ENCODE data around the gene HHAT. TPM values are rescaled to one million over a fixed set of nuclear protein-coding genes. Genes with fewer than 3 reads are reported as not detected.

The HHAT gene
- polyA plus RNA-seq, 1 donor from 2014 or later, result 5.3 TPM

- Histone ChIP-seq H2AFZ (ENCODE audit: low read depth, low read length) (no peak overlapping the region), H3K79me2 (replicated peaks; ENCODE audit: insufficient read depth, low read length) (no peaks in the 10 kb centered on the region), H3K27ac (ENCODE audit: low read length) (no peak overlapping the region), H3K36me3 (ENCODE audit: insufficient read depth, low read length) (no peaks in the 10 kb centered on the region), H3K4me2 (ENCODE audit: low read length) (no peak overlapping the region), H3K9ac (ENCODE audit: low read length) (no peak overlapping the region), H3K9me3 (ENCODE audit: low read length) (peaks cover 5% of the 10 kb centered on the region), H3K9me2 (ENCODE audit: insufficient read depth, low read length) (no peaks in the 10 kb centered on the region), H3F3A (ENCODE audit: insufficient read depth, low read length, poor library complexity, severe bottlenecking) (no peaks in the 10 kb centered on the region), H4K20me1 (ENCODE audit: insufficient read depth) (no peaks in the 10 kb centered on the region), H3K4me3 (ENCODE audit: low read length) (no peak overlapping the region), H3K27me3 (ENCODE audit: insufficient read depth, low read depth, low read length) (no peaks in the 10 kb centered on the region)
- TF ChIP-seq POLR2AphosphoS5 (IDR thresholded peaks at IDR 0.05), result no peak
- no peak for TF ChIP-seq SMC3 (conservative IDR thresholded peaks at IDR 0.05; ENCODE audit: poor library complexity)
- TF ChIP-seq RAD21 (conservative IDR thresholded peaks at IDR 0.05), result no peak
- no peak for TF ChIP-seq MXI1 (conservative IDR thresholded peaks at IDR 0.05; ENCODE audit: poor library complexity, severe bottlenecking)
- TF ChIP-seq, protein P1, sequence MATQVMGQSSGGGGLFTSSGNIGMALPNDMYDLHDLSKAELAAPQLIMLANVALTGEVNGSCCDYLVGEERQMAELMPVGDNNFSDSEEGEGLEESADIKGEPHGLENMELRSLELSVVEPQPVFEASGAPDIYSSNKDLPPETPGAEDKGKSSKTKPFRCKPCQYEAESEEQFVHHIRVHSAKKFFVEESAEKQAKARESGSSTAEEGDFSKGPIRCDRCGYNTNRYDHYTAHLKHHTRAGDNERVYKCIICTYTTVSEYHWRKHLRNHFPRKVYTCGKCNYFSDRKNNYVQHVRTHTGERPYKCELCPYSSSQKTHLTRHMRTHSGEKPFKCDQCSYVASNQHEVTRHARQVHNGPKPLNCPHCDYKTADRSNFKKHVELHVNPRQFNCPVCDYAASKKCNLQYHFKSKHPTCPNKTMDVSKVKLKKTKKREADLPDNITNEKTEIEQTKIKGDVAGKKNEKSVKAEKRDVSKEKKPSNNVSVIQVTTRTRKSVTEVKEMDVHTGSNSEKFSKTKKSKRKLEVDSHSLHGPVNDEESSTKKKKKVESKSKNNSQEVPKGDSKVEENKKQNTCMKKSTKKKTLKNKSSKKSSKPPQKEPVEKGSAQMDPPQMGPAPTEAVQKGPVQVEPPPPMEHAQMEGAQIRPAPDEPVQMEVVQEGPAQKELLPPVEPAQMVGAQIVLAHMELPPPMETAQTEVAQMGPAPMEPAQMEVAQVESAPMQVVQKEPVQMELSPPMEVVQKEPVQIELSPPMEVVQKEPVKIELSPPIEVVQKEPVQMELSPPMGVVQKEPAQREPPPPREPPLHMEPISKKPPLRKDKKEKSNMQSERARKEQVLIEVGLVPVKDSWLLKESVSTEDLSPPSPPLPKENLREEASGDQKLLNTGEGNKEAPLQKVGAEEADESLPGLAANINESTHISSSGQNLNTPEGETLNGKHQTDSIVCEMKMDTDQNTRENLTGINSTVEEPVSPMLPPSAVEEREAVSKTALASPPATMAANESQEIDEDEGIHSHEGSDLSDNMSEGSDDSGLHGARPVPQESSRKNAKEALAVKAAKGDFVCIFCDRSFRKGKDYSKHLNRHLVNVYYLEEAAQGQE (IDR thresholded peaks at IDR 0.05; ENCODE audit: borderline replicate concordance), result no peak
- TF ChIP-seq CTCF (IDR thresholded peaks at IDR 0.05; ENCODE audit: poor library complexity, severe bottlenecking), result no peak
- TF ChIP-seq TAF1 (IDR thresholded peaks at IDR 0.05; ENCODE audit: low read depth), result no peak
- no peak for TF ChIP-seq EZH2 (IDR thresholded peaks at IDR 0.05; ENCODE audit: borderline replicate concordance, insufficient read depth, low read length, poor library complexity, severe bottlenecking)
- no peak for TF ChIP-seq EP300 (conservative IDR thresholded peaks at IDR 0.05; ENCODE audit: poor library complexity, severe bottlenecking)
These were observed 258.9 kb downstream of the HHAT start for GRCh38 chr1:210587566-210587965.

- H3K9me2 ChIP-seq (ENCODE audit: insufficient read depth, low read length), result no peaks in the 10 kb centered on the region
- H2AFZ ChIP-seq (ENCODE audit: low read depth, low read length), result no peak overlapping the region
- H3K4me2 ChIP-seq (ENCODE audit: low read length), result no peak overlapping the region
- no peaks in the 10 kb centered on the region for H3K27me3 ChIP-seq (ENCODE audit: insufficient read depth, low read depth, low read length)
- no peaks in the 10 kb centered on the region for H3K79me2 ChIP-seq (replicated peaks; ENCODE audit: insufficient read depth, low read length)
- no peaks in the 10 kb centered on the region for H3K36me3 ChIP-seq (ENCODE audit: insufficient read depth, low read length)
- no peak overlapping the region for H3K27ac ChIP-seq (ENCODE audit: low read length)
- no peak for TF ChIP-seq MXI1 (conservative IDR thresholded peaks at IDR 0.05; ENCODE audit: poor library complexity, severe bottlenecking)
- TF ChIP-seq, protein P1 (IDR thresholded peaks at IDR 0.05; ENCODE audit: borderline replicate concordance), result no peak
- no peak for TF ChIP-seq TAF1 (IDR thresholded peaks at IDR 0.05; ENCODE audit: low read depth)
- no peak for TF ChIP-seq CTCF (IDR thresholded peaks at IDR 0.05; ENCODE audit: poor library complexity, severe bottlenecking)
- no peak for TF ChIP-seq SMC3 (conservative IDR thresholded peaks at IDR 0.05; ENCODE audit: poor library complexity)
- no peak for TF ChIP-seq EZH2 (IDR thresholded peaks at IDR 0.05; ENCODE audit: borderline replicate concordance, insufficient read depth, low read length, poor library complexity, severe bottlenecking)
- no peak for TF ChIP-seq EP300 (conservative IDR thresholded peaks at IDR 0.05; ENCODE audit: poor library complexity, severe bottlenecking)
- no peak for TF ChIP-seq POLR2AphosphoS5 (IDR thresholded peaks at IDR 0.05)
- no peak for TF ChIP-seq RAD21 (conservative IDR thresholded peaks at IDR 0.05)
- H3K9ac ChIP-seq (ENCODE audit: low read length), result no peak overlapping the region
- H3K9me3 ChIP-seq (ENCODE audit: low read length), result peaks cover 5% of the 10 kb centered on the region
- H3K4me3 ChIP-seq (ENCODE audit: low read length), result no peak overlapping the region
- no peaks in the 10 kb centered on the region for H3F3A ChIP-seq (ENCODE audit: insufficient read depth, low read length, poor library complexity, severe bottlenecking)
- no peaks in the 10 kb centered on the region for H4K20me1 ChIP-seq (ENCODE audit: insufficient read depth)
These were observed 259.7 kb downstream of the HHAT start for GRCh38 chr1:210588357-210588756.
